Ovary (tissue), 9 donors: ENCODE data around the gene TJAP1. TPM values are rescaled to one million over a fixed set of nuclear protein-coding genes. Genes with fewer than 3 reads are reported as not detected.

Experiments used
- DNase-seq, 5 donors: peaks; one replicate each; pipeline ENCODE4 v3.0.0-alpha.2; 2019 to 2020
- H3K27ac ChIP-seq, 2 donors: fragments of 200-600 bp; one replicate each; pipeline versions ENCODE4 v1.5.1 to v1.8.0; 2019 to 2022
- H3K27me3 ChIP-seq: fragments of 200-600 bp; one replicate; pipeline ENCODE4 v1.8.0; 2022
- H3K36me3 ChIP-seq: fragments of 200-600 bp; sonication (generic); one replicate; pipeline ENCODE4 v1.5.1; 2019
- H3K4me1 ChIP-seq: one replicate; pipeline ENCODE4 v1.8.1; 2013; ENCODE audit warnings: mild to moderate bottlenecking, moderate library complexity; ENCODE audit not compliant: insufficient read depth
- H3K4me3 ChIP-seq: fragments of 200-600 bp; sonication (generic); one replicate; pipeline ENCODE4 v1.5.1; 2017
- H3K9me3 ChIP-seq, 2 donors: fragments of 200-600 bp in 1 of 2; sonication (generic) in 1 of 2; one replicate each; pipeline versions ENCODE4 v1.5.1 to v1.8.1; 2013 to 2019; ENCODE audit warnings: mild to moderate bottlenecking in 1 of 2, moderate library complexity in 1 of 2
- EP300 ChIP-seq: sonication (generic); formaldehyde crosslinking; IDR thresholded peaks from one replicate; pipeline ENCODE4 v1.6.1; 2017; ENCODE audit warnings: antibody characterized with exemption
- POLR2A ChIP-seq: fragments of 450-650 bp; IDR thresholded peaks from one replicate; pipeline ENCODE4 v1.6.1; 2017; ENCODE audit warnings: antibody characterized with exemption, mild to moderate bottlenecking, moderate library complexity
- WGBS, 3 donors: extraction: QIAGEN DNeasy Blood & Tissue Kit in 1 of 3; methylation state at CpG; one replicate each; pipeline versions ENCODE4 v1.1.5 to v1.1.7; 2013 to 2017; 5-methylcytosine and 5-hydroxymethylcytosine counted together
- intact Hi-C, 4 donors: fragments of 100-400 bp; cut with DNase I; formaldehyde crosslinking; loops; one replicate each; pipeline versions ENCODE4 v1.11.0 to v1.15.1; 2022 to 2023
- polyA plus RNA-seq, 2 donors: library from polyadenylated mRNA; stranded (reverse); fragments of 200-250 nt in 1 of 2; fragments of 350-450 nt in 1 of 2; fragmentation: Illumina TruSeq in 1 of 2; extraction: RNeasy Lipid Tissue Mini Kit (QIAGEN cat#74804) in 1 of 2; gene quantifications; one replicate each; pipeline ENCODE4 v1.2.3, GENCODE V29; 2013 to 2014
- total RNA-seq, 7 donors: library from RNA; depleted of rRNA in 2 of 7; stranded (reverse); fragments of >200 nt in 2 of 7; fragmentation: NEBNext Ultra II Directional in 3 of 7; extraction: Animal tissue kit (Norgen Biotek cat#: 25700) in 3 of 7; gene quantifications; one replicate each; pipeline versions ENCODE4 v1.1.0 to v1.2.4, GENCODE V29; 2016 to 2023
- TF ChIP-seq, protein P1 (sequence below), 3 donors: fragments of 450-650 bp in 2 of 3; fragments of 200-600 bp in 1 of 3; IDR thresholded peaks; one replicate each; pipeline versions ENCODE4 v1.5.1 to v1.8.0; 2016 to 2022; ENCODE audit warnings: antibody characterized with exemption in 3 of 3, mild to moderate bottlenecking in 1 of 3
- donor health status: DM: no; HTN: no; CAD: no; lungs with moderate emphysema.
- donor health status: DM: no; HTN: no; CAD: no.
- donor health status: Bipolar disorder and iron deficiency.
- donor health status: DM: yes; HTN: yes; CAD: no.
- donor health status: DM: no; HTN: no; CAD: no.
- donor health status: DM: yes; HTN: yes; CAD: no.

The TJAP1 gene
- total and polyA plus RNA-seq, 9 donors: 12.9 to 44.8 (median 34.0) TPM

GRCh38 chr6:43435682-43436437 lies 41.5 kb upstream of the TJAP1 start:
- Histone ChIP-seq H3K9me3 (no peaks in the 10 kb centered on the region), H3K4me1 (peaks cover 22% of the 10 kb centered on the region), H3K36me3 (no peaks in the 10 kb centered on the region), H3K4me3 (no peak overlapping the region), H3K27me3 (no peaks in the 10 kb centered on the region), H3K27ac (peak overlapping the region in 1 of 2 donors; percentile 65)
- TF ChIP-seq, protein P1, sequence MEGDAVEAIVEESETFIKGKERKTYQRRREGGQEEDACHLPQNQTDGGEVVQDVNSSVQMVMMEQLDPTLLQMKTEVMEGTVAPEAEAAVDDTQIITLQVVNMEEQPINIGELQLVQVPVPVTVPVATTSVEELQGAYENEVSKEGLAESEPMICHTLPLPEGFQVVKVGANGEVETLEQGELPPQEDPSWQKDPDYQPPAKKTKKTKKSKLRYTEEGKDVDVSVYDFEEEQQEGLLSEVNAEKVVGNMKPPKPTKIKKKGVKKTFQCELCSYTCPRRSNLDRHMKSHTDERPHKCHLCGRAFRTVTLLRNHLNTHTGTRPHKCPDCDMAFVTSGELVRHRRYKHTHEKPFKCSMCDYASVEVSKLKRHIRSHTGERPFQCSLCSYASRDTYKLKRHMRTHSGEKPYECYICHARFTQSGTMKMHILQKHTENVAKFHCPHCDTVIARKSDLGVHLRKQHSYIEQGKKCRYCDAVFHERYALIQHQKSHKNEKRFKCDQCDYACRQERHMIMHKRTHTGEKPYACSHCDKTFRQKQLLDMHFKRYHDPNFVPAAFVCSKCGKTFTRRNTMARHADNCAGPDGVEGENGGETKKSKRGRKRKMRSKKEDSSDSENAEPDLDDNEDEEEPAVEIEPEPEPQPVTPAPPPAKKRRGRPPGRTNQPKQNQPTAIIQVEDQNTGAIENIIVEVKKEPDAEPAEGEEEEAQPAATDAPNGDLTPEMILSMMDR (IDR thresholded peaks at IDR 0.05): no peak
- TF ChIP-seq EP300 (no peak), POLR2A (no peak)
- intact Hi-C loops: no loop called here
- WGBS, 3 donors: 70 to 77% (median 76%) methylated on average over 9 of the region's 9 CpGs
- DNase-seq: no peak

GRCh38 chr6:43436577-43437282 lies 40.6 kb upstream of the TJAP1 start:
- intact Hi-C loops: no loop called here
- Histone ChIP-seq H3K36me3 (no peaks in the 10 kb centered on the region), H3K27ac (peak overlapping the region; percentile 4 to 65), H3K4me1 (peaks cover 22% of the 10 kb centered on the region), H3K9me3 (no peaks in the 10 kb centered on the region), H3K27me3 (no peaks in the 10 kb centered on the region), H3K4me3 (no peak overlapping the region)
- WGBS, 3 donors: 3 to 11% (median 6%) methylated on average over 5 of the region's 5 CpGs
- TF ChIP-seq EP300 (no peak), POLR2A (no peak)
- TF ChIP-seq, protein P1 (IDR thresholded peaks at IDR 0.05): no peak
- peak; percentile 68 to 86 (median 76) for DNase-seq

DNA sequence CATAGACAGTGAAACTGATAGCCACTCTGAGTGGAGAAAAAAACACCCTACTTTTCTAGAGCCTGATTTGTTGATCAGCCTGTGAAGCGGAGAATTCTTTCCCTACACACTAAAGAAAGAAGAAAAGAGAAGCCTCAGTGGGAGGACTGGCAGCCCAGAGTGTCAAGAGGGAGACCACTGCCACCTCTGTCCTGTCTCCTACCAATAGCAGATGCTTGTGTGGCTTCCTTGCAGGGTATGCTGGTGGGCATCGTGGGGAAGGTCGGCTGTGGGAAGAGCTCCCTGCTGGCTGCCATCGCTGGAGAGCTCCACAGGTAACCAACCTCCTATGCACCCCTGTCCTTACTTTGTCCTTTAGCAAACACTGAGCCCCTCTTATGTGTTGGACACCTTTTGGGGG lies 39.7 kb upstream of the TJAP1 start:
- WGBS, 3 donors: 59 to 70% (median 63%) methylated on average over 4 of the region's 4 CpGs
- peaks cover 22% of the 10 kb centered on the region for H3K4me1 ChIP-seq
- H3K27ac ChIP-seq: peak overlapping the region in 1 of 2 donors; percentile 65
- TF ChIP-seq EP300: no peak
- TF ChIP-seq POLR2A: no peak
- TF ChIP-seq, protein P1 (IDR thresholded peaks at IDR 0.05): no peak
- no peaks in the 10 kb centered on the region for H3K27me3 ChIP-seq
- H3K36me3 ChIP-seq: no peaks in the 10 kb centered on the region
- intact Hi-C loops: no loop called here
- H3K9me3 ChIP-seq: no peaks in the 10 kb centered on the region
- DNase-seq: no peak
- no peak overlapping the region for H3K4me3 ChIP-seq

DNA sequence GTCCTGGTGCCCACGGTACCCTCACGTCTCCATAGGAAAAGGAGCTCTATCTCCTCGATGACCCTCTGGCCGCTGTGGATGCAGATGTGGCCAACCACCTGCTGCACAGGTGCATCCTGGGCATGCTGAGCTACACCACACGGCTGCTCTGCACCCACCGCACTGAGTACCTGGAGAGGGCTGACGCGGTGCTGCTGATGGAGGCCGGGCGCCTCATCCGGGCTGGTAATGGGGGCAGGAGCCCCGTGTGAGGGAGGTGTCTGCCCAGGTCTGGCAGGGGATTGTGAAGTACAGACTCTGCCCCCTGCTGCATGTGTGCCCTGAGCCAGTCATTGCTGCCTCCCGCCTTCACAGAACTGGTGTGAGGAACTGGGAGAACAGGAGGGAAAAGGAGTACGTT lies 34.4 kb upstream of the TJAP1 start:
- intact Hi-C loops: no loop called here
- TF ChIP-seq EP300: no peak
- TF ChIP-seq, protein P1 (IDR thresholded peaks at IDR 0.05): no peak
- TF ChIP-seq POLR2A: no peak
- H3K36me3 ChIP-seq: no peaks in the 10 kb centered on the region
- H3K27ac ChIP-seq: no peak overlapping the region
- no peak for DNase-seq
- no peaks in the 10 kb centered on the region for H3K9me3 ChIP-seq
- no peaks in the 10 kb centered on the region for H3K27me3 ChIP-seq
- 89 to 91% (median 90%) methylated on average over 13 to 14 of the region's 14 CpGs for WGBS, 3 donors
- peaks cover 5% of the 10 kb centered on the region for H3K4me1 ChIP-seq
- H3K4me3 ChIP-seq: no peak overlapping the region
